HepG2 (cell line): ENCODE measurements around the gene ANAPC2. TPM values are rescaled to one million over a fixed set of nuclear protein-coding genes. Genes with fewer than 3 reads are reported as not detected.

ENCODE experiments used
- HMG20B ChIP-seq: conservative IDR thresholded peaks from 2 replicates; pipeline ENCODE4 v1.6.1; 2016; ENCODE audit warnings: missing genetic modification reagents, missing compliant biosample characterization
- RXRA ChIP-seq: sonication (generic); formaldehyde crosslinking; IDR thresholded peaks from 2 replicates; pipeline ENCODE4 v1.5.1; 2020; ENCODE audit warnings: missing genetic modification reagents
- ZFP90 ChIP-seq: sonication (generic); formaldehyde crosslinking; IDR thresholded peaks from 2 replicates; pipeline ENCODE4 v1.8.0; 2022; ENCODE audit warnings: missing genetic modification reagents, mild to moderate bottlenecking, inconsistent platforms, borderline replicate concordance
- ZNF251 ChIP-seq: sonication (generic); formaldehyde crosslinking; IDR thresholded peaks from 2 replicates; pipeline ENCODE4 v1.9.0; 2021; ENCODE audit warnings: mild to moderate bottlenecking, missing genetic modification reagents
- ZNF552 ChIP-seq: sonication (generic); formaldehyde crosslinking; IDR thresholded peaks from 2 replicates; pipeline ENCODE4 v1.9.0; 2022; ENCODE audit warnings: missing genetic modification reagents, mild to moderate bottlenecking, borderline replicate concordance
- ZNF589 ChIP-seq: sonication (generic); formaldehyde crosslinking; conservative IDR thresholded peaks from 2 replicates; pipeline ENCODE4 v1.8.0; 2022; ENCODE audit warnings: mild to moderate bottlenecking, moderate library complexity, missing genetic modification reagents
- ZNF605 ChIP-seq: sonication (generic); formaldehyde crosslinking; IDR thresholded peaks from 2 replicates; pipeline ENCODE4 v1.8.0; 2022; ENCODE audit warnings: mild to moderate bottlenecking, missing genetic modification reagents
- ZNF883 ChIP-seq: sonication (generic); formaldehyde crosslinking; IDR thresholded peaks from 2 replicates; pipeline ENCODE4 v1.5.1; 2020; ENCODE audit warnings: mild to moderate bottlenecking, missing genetic modification reagents; ENCODE audit errors: not compliant biosample characterization
- polyA plus RNA-seq, 8 experiments: library from polyadenylated mRNA; depleted of rRNA in 3 of 8; stranded (reverse) in 7 of 8; unstranded in 1 of 8; fragments of >200 nt; fragmentation: Illumina TruSeq in 4 of 8; extraction: Trizol in 4 of 8; gene quantifications; 2 replicates each; pipeline versions ENCODE4 v1.2.1 to v1.2.3, GENCODE V29; 2011 to 2016; ENCODE audit warnings: low read depth in 4 of 8, missing spikeins in 1 of 8, mixed read lengths in 1 of 8; ENCODE audit not compliant: insufficient read depth in 1 of 8
- total RNA-seq, 5 experiments: library from RNA; depleted of rRNA; stranded (reverse); fragments of >200 nt; fragmentation: Illumina TruSeq; extraction: Trizol; gene quantifications; 2 replicates each; pipeline ENCODE4 v1.2.3, GENCODE V29; 2016; ENCODE audit warnings: low read depth in 1 of 5
- TF ChIP-seq, protein P1 (sequence below): sonication (generic); formaldehyde crosslinking; IDR thresholded peaks from 2 replicates; pipeline ENCODE4 v1.4.0; 2020; ENCODE audit warnings: missing genetic modification reagents
- TF ChIP-seq, protein P2 (sequence below): sonication (generic); formaldehyde crosslinking; IDR thresholded peaks from 2 replicates; pipeline ENCODE4 v1.4.0; 2020; ENCODE audit warnings: low read depth, mild to moderate bottlenecking, missing genetic modification reagents

ANAPC2 gene
- total and polyA plus RNA-seq, 2 of the 13 experiments (the other 11 are each of a cell fraction or from before 2014, with no cell fraction given), result 12.3 to 15.4 TPM

DNA sequence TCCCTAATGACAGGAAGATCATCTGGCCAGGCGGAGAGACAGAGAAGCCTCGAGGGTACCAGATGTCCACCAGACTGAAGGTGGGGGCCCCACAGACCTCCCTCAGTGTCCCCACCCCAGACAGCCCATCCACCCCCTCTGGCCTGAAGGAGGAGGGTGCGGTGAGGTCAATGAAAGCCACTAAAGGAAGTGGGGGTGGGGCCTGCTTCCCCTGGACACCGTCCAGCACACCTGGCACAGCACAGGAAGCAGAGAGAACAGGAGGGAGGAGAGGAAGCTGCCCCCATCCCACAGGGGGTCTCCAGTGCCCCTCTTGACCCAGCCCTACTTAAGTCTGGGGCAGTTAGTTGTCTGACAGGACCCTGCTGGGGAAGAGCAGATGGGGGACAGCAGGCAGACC, 29.7 kb downstream of the ANAPC2 start (continued):
- TF ChIP-seq ZFP90 (CRISPR knock-in tag) (no peak), ZNF589 (CRISPR knock-in tag) (no peak), ZNF251 (no peak), ZNF883 (CRISPR knock-in tag) (no peak), ZNF552 (CRISPR knock-in tag) (no peak), HMG20B (CRISPR knock-in tag) (no peak), RXRA (CRISPR knock-in tag) (no peak), ZNF605 (CRISPR knock-in tag) (no peak)
- TF ChIP-seq, protein P1, sequence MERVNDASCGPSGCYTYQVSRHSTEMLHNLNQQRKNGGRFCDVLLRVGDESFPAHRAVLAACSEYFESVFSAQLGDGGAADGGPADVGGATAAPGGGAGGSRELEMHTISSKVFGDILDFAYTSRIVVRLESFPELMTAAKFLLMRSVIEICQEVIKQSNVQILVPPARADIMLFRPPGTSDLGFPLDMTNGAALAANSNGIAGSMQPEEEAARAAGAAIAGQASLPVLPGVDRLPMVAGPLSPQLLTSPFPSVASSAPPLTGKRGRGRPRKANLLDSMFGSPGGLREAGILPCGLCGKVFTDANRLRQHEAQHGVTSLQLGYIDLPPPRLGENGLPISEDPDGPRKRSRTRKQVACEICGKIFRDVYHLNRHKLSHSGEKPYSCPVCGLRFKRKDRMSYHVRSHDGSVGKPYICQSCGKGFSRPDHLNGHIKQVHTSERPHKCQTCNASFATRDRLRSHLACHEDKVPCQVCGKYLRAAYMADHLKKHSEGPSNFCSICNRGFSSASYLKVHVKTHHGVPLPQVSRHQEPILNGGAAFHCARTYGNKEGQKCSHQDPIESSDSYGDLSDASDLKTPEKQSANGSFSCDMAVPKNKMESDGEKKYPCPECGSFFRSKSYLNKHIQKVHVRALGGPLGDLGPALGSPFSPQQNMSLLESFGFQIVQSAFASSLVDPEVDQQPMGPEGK (CRISPR knock-in tag), result no peak
- TF ChIP-seq, protein P2, sequence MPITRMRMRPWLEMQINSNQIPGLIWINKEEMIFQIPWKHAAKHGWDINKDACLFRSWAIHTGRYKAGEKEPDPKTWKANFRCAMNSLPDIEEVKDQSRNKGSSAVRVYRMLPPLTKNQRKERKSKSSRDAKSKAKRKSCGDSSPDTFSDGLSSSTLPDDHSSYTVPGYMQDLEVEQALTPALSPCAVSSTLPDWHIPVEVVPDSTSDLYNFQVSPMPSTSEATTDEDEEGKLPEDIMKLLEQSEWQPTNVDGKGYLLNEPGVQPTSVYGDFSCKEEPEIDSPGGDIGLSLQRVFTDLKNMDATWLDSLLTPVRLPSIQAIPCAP (CRISPR knock-in tag), result no peak
